Activated CD4-positive, alpha-beta T cell treated with anti-CD3 and anti-CD28 coated beads for 36 hours (primary cell): Measurements from ENCODE around the gene CLIC4. TPM values are rescaled to one million over a fixed set of nuclear protein-coding genes. Genes with fewer than 3 reads are reported as not detected.

Experiments
- ATAC-seq: fragments of 200-7000 bp; cut with Tn5 transposase; one replicate; pipeline ENCODE4 v1.10.0; 2021; ENCODE audit warnings: mild to moderate bottlenecking, moderate library complexity
- CTCF ChIA-PET: fragments of 350-600 bp; sonication (Branson Sonifier 250); formaldehyde crosslinking; loops from one replicate; lab custom pipeline; 2021; ENCODE audit warnings: antibody characterized with exemption; lab: Charles Lee
- POLR2A ChIA-PET: fragments of 350-600 bp; sonication (Branson Sonifier 250); formaldehyde crosslinking; loops from one replicate; lab custom pipeline; 2021; ENCODE audit warnings: antibody characterized with exemption, inconsistent platforms; lab: Charles Lee
- DNase-seq: peaks from one replicate; pipeline ENCODE4 v3.0.0-alpha.2; 2020
- H3K27ac Mint-ChIP-seq: one replicate; pipeline ENCODE4 v1.8.0; 2021; ENCODE audit warnings: mixed read lengths
- H3K27me3 Mint-ChIP-seq: one replicate; pipeline ENCODE4 v1.8.0; 2021; ENCODE audit warnings: mixed read lengths
- H3K36me3 Mint-ChIP-seq: one replicate; pipeline ENCODE4 v1.8.0; 2021; ENCODE audit warnings: low read depth, mixed read lengths
- H3K4me1 Mint-ChIP-seq: one replicate; pipeline ENCODE4 v1.8.0; 2021; ENCODE audit warnings: mixed read lengths
- H3K4me3 Mint-ChIP-seq: one replicate; pipeline ENCODE4 v1.8.0; 2021; ENCODE audit warnings: mild to moderate bottlenecking, moderate library complexity, mixed read lengths
- H3K9me3 Mint-ChIP-seq: one replicate; pipeline ENCODE4 v1.8.0; 2021; ENCODE audit warnings: low read depth, mixed read lengths
- intact Hi-C, 2 experiments: fragments of 100-400 bp; cut with DNase I in 1 of 2; cut with micrococcal nuclease in 1 of 2; formaldehyde crosslinking; loops; one replicate each; pipeline versions ENCODE4 v1.14.2 to v1.15.1; 2022 to 2024; cut with DNase I, micrococcal nuclease
- total RNA-seq, 2 experiments: library from RNA; stranded (reverse); gene quantifications; one replicate each; pipeline ENCODE4 v1.2.3, GENCODE V29; 2021

CLIC4 gene
- total RNA-seq, 2 experiments from 2014 or later, result 29.8 to 33.1 TPM

GRCh38 chr1:24764848-24765247, 19.6 kb downstream of the CLIC4 start:
- POLR2A ChIA-PET, result no interaction called here
- peaks cover 3% of the 10 kb centered on the region for H3K4me1 Mint-ChIP-seq
- no peaks in the 10 kb centered on the region for H3K9me3 Mint-ChIP-seq
- intact Hi-C loops, result loop anchor here in 1 of 2 experiments (5.0 kb wide), 1 partner anchor 42 kb away; no protein-coding TSS in a partner anchor
- no peak for DNase-seq
- no peaks in the 10 kb centered on the region for H3K27me3 Mint-ChIP-seq
- no peak overlapping the region for H3K4me3 Mint-ChIP-seq
- CTCF ChIA-PET, result interaction anchor here (0.6 kb wide), 1 partner anchor 15 kb away, joined by 4 read pairs; no protein-coding TSS in a partner anchor
- no peaks in the 10 kb centered on the region for H3K36me3 Mint-ChIP-seq
- no peak overlapping the region for H3K27ac Mint-ChIP-seq
- no peak for ATAC-seq

DNA sequence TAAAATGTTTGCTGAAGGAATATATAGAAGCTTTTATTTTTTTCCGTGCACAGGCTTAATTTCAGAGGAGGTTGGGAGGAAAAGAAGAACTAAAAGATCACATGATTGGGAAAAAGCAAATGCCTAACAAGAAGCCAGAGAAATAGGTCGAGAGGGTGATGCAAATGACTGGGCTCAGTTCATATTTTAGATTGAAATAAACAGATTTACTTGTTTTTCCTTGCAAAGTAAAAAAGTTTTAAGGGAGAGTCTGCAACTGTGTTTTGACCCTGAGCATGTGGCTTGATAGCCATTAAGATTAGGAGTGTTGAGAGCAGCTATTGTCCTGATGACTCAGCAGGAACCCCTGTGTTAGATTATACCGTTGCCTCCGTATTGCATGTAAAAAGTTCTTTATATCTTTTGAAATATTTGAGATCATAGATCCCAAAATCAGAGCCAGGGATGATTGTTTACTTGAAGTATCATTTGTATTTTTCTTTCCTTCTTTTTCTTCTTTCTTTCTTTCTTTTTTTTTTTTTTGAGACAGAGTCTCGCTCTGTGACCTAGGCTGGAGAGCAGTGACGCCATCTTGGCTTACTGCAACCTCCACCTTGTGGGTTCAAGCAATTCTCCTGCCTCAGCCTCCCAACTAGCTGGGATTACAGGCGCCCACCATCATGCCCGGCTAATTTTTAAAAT, 20.2 kb downstream of the CLIC4 start:
- ATAC-seq, result no peak
- Mint-ChIP-seq H3K36me3 (no peaks in the 10 kb centered on the region), H3K9me3 (no peaks in the 10 kb centered on the region), H3K27ac (no peak overlapping the region), H3K4me1 (peaks cover 6% of the 10 kb centered on the region), H3K4me3 (no peak overlapping the region), H3K27me3 (no peaks in the 10 kb centered on the region)
- ChIA-PET POLR2A (no interaction called here), CTCF (no interaction called here)
- no peak for DNase-seq
- intact Hi-C loops, result no loop called here

- Mint-ChIP-seq H3K36me3 (no peaks in the 10 kb centered on the region), H3K4me3 (no peak overlapping the region), H3K27me3 (no peaks in the 10 kb centered on the region), H3K4me1 (peaks cover 10% of the 10 kb centered on the region), H3K27ac (no peak overlapping the region), H3K9me3 (no peaks in the 10 kb centered on the region)
- CTCF ChIA-PET, result interaction anchor here (0.6 to 1.7 kb wide), 2 partner anchors 10 to 1340 kb away, joined by 3 to 4 read pairs; no protein-coding TSS in a partner anchor
- ATAC-seq, result no peak
- no peak for DNase-seq
- intact Hi-C loops, result no loop called here
- POLR2A ChIA-PET, result no interaction called here
Observed at GRCh38 chr1:24767351-24767750, 22.1 kb downstream of the CLIC4 start.

GRCh38 chr1:24768873-24769605, 23.8 kb downstream of the CLIC4 start:
- no peaks in the 10 kb centered on the region for H3K9me3 Mint-ChIP-seq
- ChIA-PET CTCF (interaction anchor here (1.7 kb wide), 1 partner anchor 8 kb away, joined by 4 read pairs; no protein-coding TSS in a partner anchor), POLR2A (no interaction called here)
- no peak for ATAC-seq
- no peaks in the 10 kb centered on the region for H3K27me3 Mint-ChIP-seq
- H3K4me3 Mint-ChIP-seq, result no peak overlapping the region
- no peaks in the 10 kb centered on the region for H3K36me3 Mint-ChIP-seq
- peaks cover 10% of the 10 kb centered on the region for H3K4me1 Mint-ChIP-seq
- H3K27ac Mint-ChIP-seq, result no peak overlapping the region
- no peak for DNase-seq
- intact Hi-C loops, result no loop called here

DNA sequence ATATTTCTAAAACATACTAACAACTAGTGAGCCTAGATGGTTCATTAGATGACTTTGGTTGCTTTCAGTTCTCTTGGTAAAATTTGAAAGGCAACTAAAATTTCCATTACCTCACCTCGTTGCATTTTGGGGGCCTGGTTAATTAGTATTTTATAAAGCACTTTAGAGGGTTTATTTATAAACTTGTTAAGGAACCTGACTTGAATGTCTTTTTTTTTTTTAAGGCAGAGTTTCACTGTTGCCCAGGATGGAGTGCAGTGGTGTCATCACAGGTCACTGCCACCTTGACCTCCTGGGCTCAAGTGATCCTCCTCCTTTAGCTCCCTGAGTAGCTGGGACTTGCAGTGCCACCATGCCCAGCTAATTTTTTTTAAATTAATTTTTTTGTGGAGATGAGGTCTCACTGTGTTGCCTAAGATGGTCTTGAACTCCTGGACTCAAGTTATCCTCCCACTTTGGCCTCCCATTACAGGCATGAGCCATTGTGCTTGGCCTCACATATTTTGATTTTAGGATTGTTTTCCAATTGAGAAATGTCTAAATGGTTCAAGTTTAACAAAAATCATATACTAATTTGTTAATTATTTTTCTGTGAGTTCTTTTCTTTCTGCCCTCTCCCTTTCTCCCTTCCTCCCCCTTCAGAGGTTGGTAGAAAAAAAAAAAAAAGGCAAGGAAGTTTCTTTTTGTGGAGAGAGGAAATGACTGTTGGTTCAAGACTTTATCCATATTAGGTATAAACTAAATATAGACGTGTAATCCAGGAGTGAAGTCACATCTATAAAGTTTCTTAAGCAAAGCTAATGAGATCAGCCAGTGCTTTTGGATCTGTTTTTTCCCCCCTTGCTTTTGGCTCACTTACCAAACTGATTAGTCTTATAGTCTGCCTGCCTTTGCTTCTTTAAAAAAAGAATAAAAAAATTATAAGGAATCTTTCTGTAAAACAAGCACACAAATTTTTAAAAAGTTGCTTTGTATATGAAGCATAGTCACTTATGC, 24.7 kb downstream of the CLIC4 start:
- no peak for DNase-seq
- H3K36me3 Mint-ChIP-seq, result no peaks in the 10 kb centered on the region
- H3K27me3 Mint-ChIP-seq, result no peaks in the 10 kb centered on the region
- H3K9me3 Mint-ChIP-seq, result no peaks in the 10 kb centered on the region
- no peak overlapping the region for H3K27ac Mint-ChIP-seq
- ChIA-PET CTCF (interaction anchor here (0.6 to 1.3 kb wide), 3 partner anchors 61 to 183 kb away, joined by 3 to 4 read pairs (median 3); no protein-coding TSS in a partner anchor), POLR2A (interaction anchor here (0.5 kb wide), 1 partner anchor 42 kb away, joined by 3 read pairs; no protein-coding TSS in a partner anchor)
- peaks cover 10% of the 10 kb centered on the region for H3K4me1 Mint-ChIP-seq
- no peak overlapping the region for H3K4me3 Mint-ChIP-seq
- ATAC-seq, result no peak
- intact Hi-C loops, result no loop called here

DNA sequence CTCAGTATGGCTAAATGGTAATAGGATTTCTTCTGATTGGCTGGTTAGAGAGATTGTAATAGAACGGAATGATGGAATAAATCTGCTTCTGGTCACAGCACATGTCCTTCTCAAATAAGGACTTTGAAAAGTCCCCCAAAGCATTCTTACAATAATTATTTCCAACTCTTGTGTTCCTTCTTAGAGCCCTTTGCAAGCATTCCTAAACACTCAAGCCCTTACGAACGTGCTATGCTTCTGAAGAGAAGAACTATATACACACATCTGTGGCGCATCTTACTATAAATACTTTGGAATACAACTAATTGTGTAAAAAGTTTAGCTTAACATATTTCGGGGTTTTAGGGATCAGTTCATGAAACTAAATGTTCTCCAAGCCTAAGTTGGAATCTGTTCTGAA, 25.6 kb downstream of the CLIC4 start:
- H3K9me3 Mint-ChIP-seq, result no peaks in the 10 kb centered on the region
- ATAC-seq, result no peak
- peaks cover 10% of the 10 kb centered on the region for H3K4me1 Mint-ChIP-seq
- intact Hi-C loops, result no loop called here
- no peak for DNase-seq
- H3K27me3 Mint-ChIP-seq, result no peaks in the 10 kb centered on the region
- no peak overlapping the region for H3K27ac Mint-ChIP-seq
- H3K36me3 Mint-ChIP-seq, result no peaks in the 10 kb centered on the region
- ChIA-PET CTCF (interaction anchor here (1.2 to 1.3 kb wide), 2 partner anchors 8 to 73 kb away, joined by 3 to 4 read pairs; no protein-coding TSS in a partner anchor), POLR2A (no interaction called here)
- H3K4me3 Mint-ChIP-seq, result no peak overlapping the region

GRCh38 chr1:24771574-24771973, 26.3 kb downstream of the CLIC4 start:
- intact Hi-C loops, result no loop called here
- ChIA-PET POLR2A (interaction anchor here (0.6 kb wide), 1 partner anchor 87 kb away, joined by 5 read pairs; no protein-coding TSS in a partner anchor), CTCF (interaction anchor here (0.6 to 1.4 kb wide), 5 partner anchors 9 to 1828 kb away, joined by 3 read pairs; no protein-coding TSS in a partner anchor)
- no peak overlapping the region for H3K4me3 Mint-ChIP-seq
- H3K36me3 Mint-ChIP-seq, result no peaks in the 10 kb centered on the region
- no peak for DNase-seq
- H3K27ac Mint-ChIP-seq, result no peak overlapping the region
- H3K9me3 Mint-ChIP-seq, result no peaks in the 10 kb centered on the region
- H3K27me3 Mint-ChIP-seq, result no peaks in the 10 kb centered on the region
- peaks cover 10% of the 10 kb centered on the region for H3K4me1 Mint-ChIP-seq
- no peak for ATAC-seq

GRCh38 chr1:24773618-24774017, 28.4 kb downstream of the CLIC4 start:
- DNase-seq (no peak), ATAC-seq (no peak)
- CTCF ChIA-PET, result interaction anchor here (1.0 kb wide), 2 partner anchors 9 to 57 kb away, joined by 3 to 4 read pairs; no protein-coding TSS in a partner anchor
- Mint-ChIP-seq H3K27me3 (no peaks in the 10 kb centered on the region), H3K27ac (no peak overlapping the region), H3K9me3 (no peaks in the 10 kb centered on the region), H3K36me3 (no peaks in the 10 kb centered on the region), H3K4me1 (peaks cover 10% of the 10 kb centered on the region), H3K4me3 (no peak overlapping the region)
- POLR2A ChIA-PET, result interaction anchor here (0.6 kb wide), 2 partner anchors 46 to 85 kb away, joined by 3 read pairs; no protein-coding TSS in a partner anchor
- intact Hi-C loops, result no loop called here

DNA sequence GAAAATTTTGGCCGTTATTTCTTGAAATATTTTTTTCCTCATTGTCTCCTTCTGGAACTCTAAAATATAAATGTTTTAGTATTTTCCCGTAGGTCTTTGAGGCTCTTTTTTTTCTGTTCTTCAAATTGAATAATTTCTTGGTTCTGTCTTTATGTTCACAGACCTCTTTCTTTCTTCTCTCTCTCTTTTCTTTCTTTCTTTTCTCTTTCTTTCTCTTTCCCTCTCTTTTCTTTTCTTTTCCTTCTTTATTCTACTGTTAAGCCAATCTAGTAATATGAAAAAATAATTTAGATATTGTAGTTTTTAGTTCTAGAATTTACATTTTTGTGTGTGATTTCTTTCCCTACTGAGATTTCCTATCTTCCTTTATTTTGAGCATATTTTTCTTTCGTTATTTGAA, 30.1 kb downstream of the CLIC4 start:
- Mint-ChIP-seq H3K4me1 (peaks cover 4% of the 10 kb centered on the region), H3K4me3 (no peak overlapping the region), H3K27ac (no peak overlapping the region), H3K36me3 (no peaks in the 10 kb centered on the region), H3K9me3 (no peaks in the 10 kb centered on the region), H3K27me3 (no peaks in the 10 kb centered on the region)
- ATAC-seq, result no peak
- POLR2A ChIA-PET, result no interaction called here
- CTCF ChIA-PET, result interaction anchor here (1.8 kb wide), 1 partner anchor 10 kb away, joined by 4 read pairs; no protein-coding TSS in a partner anchor
- intact Hi-C loops, result no loop called here
- no peak for DNase-seq

GRCh38 chr1:24775916-24776315, 30.7 kb downstream of the CLIC4 start:
- H3K4me1 Mint-ChIP-seq, result no peaks in the 10 kb centered on the region
- H3K27me3 Mint-ChIP-seq, result no peaks in the 10 kb centered on the region
- H3K36me3 Mint-ChIP-seq, result no peaks in the 10 kb centered on the region
- POLR2A ChIA-PET, result no interaction called here
- DNase-seq (no peak), ATAC-seq (no peak)
- H3K27ac Mint-ChIP-seq, result no peak overlapping the region
- no peaks in the 10 kb centered on the region for H3K9me3 Mint-ChIP-seq
- intact Hi-C loops, result no loop called here
- CTCF ChIA-PET, result interaction anchor here (1.2 to 1.8 kb wide), 2 partner anchors 9 to 26 kb away, joined by 3 to 4 read pairs; no protein-coding TSS in a partner anchor
- no peak overlapping the region for H3K4me3 Mint-ChIP-seq
